ENCODE data around the gene CYP27A1.

CYP27A1 gene

GRCh38 chr2:218781691-218782527 is at the start of gene CYP27A1:
CYP27A1 (plus strand) TSS chr2:218782147; CDS start chr2:218782183, 36 bp downstream.
- DNase-seq, result peak in 51 of 56 donors; percentile 10 to 78 (median 58)

DNA sequence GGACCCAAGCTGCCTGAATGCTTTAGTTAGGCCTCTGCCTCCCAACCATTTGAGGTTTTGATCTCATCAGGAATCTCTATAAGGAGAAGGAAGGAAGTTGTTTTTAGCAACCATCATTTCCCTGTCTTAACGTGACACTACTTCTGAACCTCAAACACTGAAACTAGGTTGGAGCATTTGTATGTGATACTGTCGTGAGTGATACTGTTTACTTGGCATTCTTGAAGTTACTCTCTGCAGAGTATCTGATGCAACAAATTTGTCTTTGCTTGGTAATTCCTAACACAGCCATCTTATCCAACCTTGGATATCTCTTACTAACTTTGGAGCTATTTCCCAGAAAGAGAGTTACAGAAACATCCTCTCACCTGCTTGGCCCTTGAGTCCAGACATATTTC is 49.2 kb upstream of the CYP27A1 start:
- no peak for DNase-seq

GRCh38 chr2:218733171-218734021 is 48.6 kb upstream of the CYP27A1 start:
- peak in 13 of 56 donors; percentile 7 to 40 (median 20) for DNase-seq

GRCh38 chr2:218734190-218734975 is 47.6 kb upstream of the CYP27A1 start:
- DNase-seq, result no peak

DNA sequence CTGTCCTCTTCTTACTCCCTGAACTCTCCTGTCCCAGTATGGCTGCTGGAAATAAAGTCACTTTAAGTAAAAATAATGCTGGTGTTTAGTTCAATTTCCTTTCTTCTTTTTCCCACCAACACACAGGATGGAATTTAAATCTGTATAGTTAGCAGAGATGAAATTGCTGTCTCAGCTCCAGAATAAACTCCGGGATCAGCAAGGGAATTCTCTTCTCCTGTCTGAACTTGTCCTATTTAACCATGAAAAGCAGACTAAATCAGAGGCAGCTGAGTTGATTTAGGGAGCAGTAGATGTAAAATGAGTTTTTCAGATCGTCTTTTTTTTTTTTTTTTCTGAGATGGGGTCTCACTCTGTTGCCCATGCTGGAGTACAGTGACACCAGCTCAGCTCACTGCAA is 45.4 kb upstream of the CYP27A1 start:
- DNase-seq, result no peak

DNA sequence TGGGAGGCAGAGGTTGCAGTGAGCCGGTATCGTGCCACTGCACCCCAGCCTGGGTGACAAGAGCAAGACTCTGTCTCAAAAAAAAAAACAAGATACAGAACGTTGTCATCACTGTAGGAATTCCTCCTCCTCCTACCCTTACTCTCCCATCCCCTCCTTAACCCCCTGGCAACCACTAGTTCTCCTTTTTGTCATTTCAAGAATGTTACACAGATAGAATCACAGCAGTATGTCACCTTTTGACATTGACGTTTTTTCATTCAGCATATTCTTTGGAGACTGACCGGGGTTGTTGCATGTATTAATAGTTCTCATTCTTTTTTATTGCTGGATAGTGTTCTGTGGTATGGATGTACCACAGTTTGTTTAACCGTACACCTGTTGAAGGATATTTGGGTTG is 38.9 kb upstream of the CYP27A1 start:
- DNase-seq, result no peak

DNA sequence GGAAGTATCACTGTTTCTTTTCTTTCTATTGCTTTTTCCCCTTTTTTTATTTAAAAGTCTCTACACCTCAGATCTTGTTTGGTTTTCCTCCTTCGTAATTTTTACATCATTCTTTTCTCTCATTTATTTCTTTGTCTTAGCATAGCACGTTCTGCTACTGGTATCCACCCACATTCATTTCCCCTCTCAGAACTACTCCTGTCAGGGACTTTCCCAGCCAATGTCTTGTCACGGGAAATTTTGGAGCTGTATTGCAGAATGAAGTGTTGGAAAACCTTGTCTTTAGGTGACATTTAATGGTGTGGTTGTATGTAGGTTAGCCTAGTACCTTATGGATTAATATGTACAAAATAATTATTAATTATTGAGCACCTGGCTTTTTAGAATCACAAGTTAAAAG is 37.3 kb upstream of the CYP27A1 start:
- DNase-seq, result no peak

GRCh38 chr2:218745160-218745558 is 36.8 kb upstream of the CYP27A1 start:
- DNase-seq, result peak in 1 of 56 donors; percentile 13

GRCh38 chr2:218745559-218746469 is 36.1 kb upstream of the CYP27A1 start:
- DNase-seq, result peak; percentile 20 to 98 (median 88)

DNA sequence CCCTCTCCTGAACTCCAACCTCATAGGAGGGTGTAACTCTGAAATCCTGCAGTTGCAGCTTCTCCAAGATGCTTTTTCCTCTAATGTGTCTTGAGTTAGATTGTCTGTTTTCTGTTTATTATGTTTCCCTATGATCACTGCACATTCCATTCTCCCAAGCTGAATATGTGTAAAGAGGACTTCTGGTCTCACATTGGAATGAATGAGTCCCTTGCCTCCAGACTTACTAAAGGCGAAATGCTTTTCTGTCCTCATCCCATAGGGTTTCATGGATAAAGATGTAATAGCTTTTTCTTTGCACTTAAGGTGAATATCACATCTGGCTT is 35.5 kb upstream of the CYP27A1 start:
- no peak for DNase-seq

DNA sequence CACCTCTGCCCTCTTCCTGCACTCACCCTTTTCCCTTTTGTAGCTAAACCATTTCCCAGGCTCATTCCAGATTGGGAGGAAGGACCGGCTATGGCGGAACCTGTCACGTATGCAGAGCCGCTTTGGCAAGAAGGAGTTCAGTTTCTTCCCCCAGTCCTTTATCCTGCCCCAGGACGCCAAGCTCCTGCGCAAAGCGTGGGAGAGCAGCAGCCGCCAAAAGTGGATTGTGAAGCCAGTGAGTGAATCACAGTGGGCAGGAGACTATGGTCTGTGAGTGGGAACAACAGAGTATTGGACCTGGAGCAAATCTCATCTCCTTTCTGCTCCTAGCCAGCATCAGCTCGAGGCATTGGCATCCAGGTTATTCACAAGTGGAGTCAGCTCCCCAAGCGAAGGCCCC is 35.0 kb upstream of the CYP27A1 start:
- DNase-seq, result peak in 1 of 56 donors; percentile 11

GRCh38 chr2:218748741-218749441 is 33.1 kb upstream of the CYP27A1 start:
- DNase-seq, result no peak

- peak in 1 of 56 donors; percentile 11 for DNase-seq
Observed at GRCh38 chr2:218754201-218754600, 27.7 kb upstream of the CYP27A1 start.

DNA sequence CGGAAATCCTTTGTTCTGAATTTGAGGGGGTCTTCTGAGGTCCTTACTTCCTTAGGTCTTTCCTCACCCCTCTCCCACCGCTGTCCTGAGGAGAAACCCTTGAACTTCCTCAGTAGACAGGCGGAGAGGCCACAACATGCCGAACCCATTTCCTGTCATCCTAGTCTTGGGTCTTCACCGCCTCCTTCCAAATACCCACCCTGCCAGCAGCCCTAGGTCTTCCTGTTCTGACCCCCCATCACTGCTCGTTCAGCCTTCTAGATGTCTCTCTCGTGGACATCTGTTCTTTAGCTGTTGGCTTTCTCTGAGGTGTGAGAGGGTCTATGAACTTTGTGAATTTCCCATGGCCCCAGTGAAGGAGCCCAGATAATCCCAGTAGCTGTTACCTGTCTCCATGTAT is 27.2 kb upstream of the CYP27A1 start:
- no peak for DNase-seq

GRCh38 chr2:218755198-218755566 is 26.8 kb upstream of the CYP27A1 start:
- no peak for DNase-seq

GRCh38 chr2:218755567-218756404 is 26.2 kb upstream of the CYP27A1 start:
- no peak for DNase-seq

- no peak for DNase-seq
Observed at GRCh38 chr2:218756599-218757377, 25.2 kb upstream of the CYP27A1 start.

DNA sequence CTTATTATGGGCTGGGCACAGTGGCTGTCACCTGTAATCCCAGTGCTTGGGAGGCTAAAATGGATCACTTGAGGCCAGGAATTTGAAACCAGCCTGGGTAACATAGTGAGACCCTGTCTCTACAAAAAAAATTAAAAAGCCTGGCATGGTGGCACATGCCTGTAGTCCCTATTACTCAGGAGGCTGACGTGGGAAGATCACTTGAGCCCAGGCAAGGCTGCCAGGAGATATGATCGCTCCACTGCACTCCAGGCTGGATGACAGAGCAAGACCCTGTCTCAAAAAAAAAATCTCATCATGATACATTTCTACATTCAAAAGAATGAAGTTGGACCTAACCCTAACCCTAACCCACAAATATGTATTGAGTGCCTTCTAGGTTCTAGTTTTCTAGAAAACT is 20.2 kb upstream of the CYP27A1 start:
- no peak for DNase-seq

All from nucleus accumbens (tissue), 56 donors.